ENCODE data around the gene SASH1.

GRCh38 chr6:148406579-148407371 lies 64.1 kb downstream of the SASH1 start:
- TF ChIP-seq POLR2A (IDR thresholded peaks at IDR 0.05; ENCODE audit: low read depth, low read length) (no peak), TAF1 (IDR thresholded peaks at IDR 0.05; ENCODE audit: borderline replicate concordance, low read depth, low read length) (no peak), POLR2AphosphoS5 (IDR thresholded peaks at IDR 0.05; ENCODE audit: low read depth, low read length) (no peak)
